OCI-LY1 (cell line): Measurements from ENCODE around the gene POLE.

Experiments
- H2AFZ ChIP-seq: fragments of 200-600 bp; sonication (generic), shearing (Covaris generic); 2 replicates; pipeline ENCODE4 v1.6.0; 2014; ENCODE audit warnings: antibody characterized with exemption, mild to moderate bottlenecking, low read length
- H3F3A ChIP-seq: fragments of 200-600 bp; sonication (generic), shearing (Covaris generic); 2 replicates; pipeline ENCODE4 v1.6.0; 2014; ENCODE audit warnings: mild to moderate bottlenecking, antibody characterized with exemption, low read length, moderate library complexity; ENCODE audit not compliant: insufficient read depth
- H3K27ac ChIP-seq: fragments of 200-600 bp; sonication (generic); 2 replicates; pipeline ENCODE4 v1.5.1; 2014; ENCODE audit warnings: low read length, mixed run types, mild to moderate bottlenecking, low read depth; ENCODE audit not compliant: poor library complexity, severe bottlenecking
- H3K27me3 ChIP-seq: fragments of 200-600 bp; sonication (generic); 2 replicates; pipeline ENCODE4 v1.6.0; 2014; ENCODE audit warnings: antibody characterized with exemption, mild to moderate bottlenecking, low read length, moderate library complexity; ENCODE audit not compliant: insufficient read depth
- H3K36me3 ChIP-seq: fragments of 200-600 bp; sonication (generic); 2 replicates; pipeline ENCODE4 v1.6.1; 2014; ENCODE audit warnings: mild to moderate bottlenecking, antibody characterized with exemption, low read length, moderate library complexity, mixed read lengths; ENCODE audit not compliant: insufficient read depth
- H3K4me1 ChIP-seq: fragments of 200-600 bp; sonication (generic); 2 replicates; pipeline ENCODE4 v1.5.1; 2014; ENCODE audit warnings: mild to moderate bottlenecking, low read length, moderate library complexity; ENCODE audit not compliant: insufficient read depth, severe bottlenecking
- H3K4me2 ChIP-seq: fragments of 200-600 bp; sonication (generic), shearing (Covaris generic); 2 replicates; pipeline ENCODE4 v1.6.1; 2014; ENCODE audit warnings: low read length
- H3K4me3 ChIP-seq: fragments of 200-600 bp; sonication (generic); 2 replicates; pipeline ENCODE4 v1.5.1; 2014; ENCODE audit warnings: low read length, low read depth, mild to moderate bottlenecking, mixed read lengths; ENCODE audit not compliant: poor library complexity, severe bottlenecking
- H3K79me2 ChIP-seq: fragments of 200-600 bp; shearing (Covaris generic); 2 replicates; pipeline ENCODE4 v1.6.1; 2016; ENCODE audit warnings: mixed run types, low read length, mixed read lengths; ENCODE audit not compliant: insufficient read depth
- H3K9ac ChIP-seq: fragments of 200-600 bp; sonication (generic), shearing (Covaris generic); 2 replicates; pipeline ENCODE4 v1.6.1; 2014; ENCODE audit warnings: mild to moderate bottlenecking, low read length, mixed read lengths
- H3K9me2 ChIP-seq: fragments of 200-600 bp; sonication (generic), shearing (Covaris generic); 2 replicates; pipeline ENCODE4 v1.6.1; 2014; ENCODE audit warnings: low read depth, mild to moderate bottlenecking, low read length, mixed read lengths
- H3K9me3 ChIP-seq: fragments of 200-600 bp; shearing (Covaris generic); 2 replicates; pipeline ENCODE4 v1.6.1; 2014; ENCODE audit warnings: low read length, mixed read lengths
- H4K20me1 ChIP-seq: fragments of 200-600 bp; sonication (generic), shearing (Covaris generic); 2 replicates; pipeline ENCODE4 v1.6.0; 2016; ENCODE audit warnings: mild to moderate bottlenecking, low read length; ENCODE audit not compliant: insufficient read depth
- CTCF ChIP-seq: fragments of 200-600 bp; sonication (generic), shearing (Covaris generic); IDR thresholded peaks from 2 replicates; pipeline ENCODE4 v1.5.1; 2017; ENCODE audit warnings: mild to moderate bottlenecking, antibody characterized with exemption, low read length, moderate library complexity, mixed read lengths
- EZH2 ChIP-seq: fragments of 200-600 bp; sonication (generic), shearing (Covaris generic); IDR thresholded peaks from 2 replicates; pipeline ENCODE4 v1.8.0; 2017; ENCODE audit warnings: borderline replicate concordance, mixed run types, mild to moderate bottlenecking, antibody characterized with exemption, low read length, moderate library complexity, mixed read lengths

POLE gene

GRCh38 chr12:132642846-132643835, 44.0 kb downstream of the POLE start:
- TF ChIP-seq CTCF (no peak), EZH2 (no peak)
- no peaks in the 10 kb centered on the region for H3K4me1 ChIP-seq
- no peaks in the 10 kb centered on the region for H3K79me2 ChIP-seq
- H3K9me2 ChIP-seq = no peaks in the 10 kb centered on the region
- H2AFZ ChIP-seq = no peak overlapping the region
- peaks cover 92% of the 10 kb centered on the region for H3K36me3 ChIP-seq
- H3K9ac ChIP-seq = no peak overlapping the region
- H3K4me2 ChIP-seq = no peak overlapping the region
- no peaks in the 10 kb centered on the region for H4K20me1 ChIP-seq
- H3K27me3 ChIP-seq = no peaks in the 10 kb centered on the region
- no peak overlapping the region for H3K4me3 ChIP-seq
- no peak overlapping the region for H3K27ac ChIP-seq
- H3F3A ChIP-seq = no peaks in the 10 kb centered on the region
- H3K9me3 ChIP-seq = no peaks in the 10 kb centered on the region

- H3F3A ChIP-seq = no peaks in the 10 kb centered on the region
- H3K9me3 ChIP-seq = no peaks in the 10 kb centered on the region
- H3K36me3 ChIP-seq = peaks cover 92% of the 10 kb centered on the region
- H3K9ac ChIP-seq = no peak overlapping the region
- no peak overlapping the region for H3K4me3 ChIP-seq
- H3K4me2 ChIP-seq = no peak overlapping the region
- TF ChIP-seq EZH2 (no peak), CTCF (no peak)
- H3K27me3 ChIP-seq = no peaks in the 10 kb centered on the region
- no peak overlapping the region for H2AFZ ChIP-seq
- H3K27ac ChIP-seq = no peak overlapping the region
- no peaks in the 10 kb centered on the region for H3K79me2 ChIP-seq
- H3K9me2 ChIP-seq = no peaks in the 10 kb centered on the region
- no peaks in the 10 kb centered on the region for H3K4me1 ChIP-seq
- no peaks in the 10 kb centered on the region for H4K20me1 ChIP-seq
These were observed 45.1 kb downstream of the POLE start for GRCh38 chr12:132641811-132642650.

- Histone ChIP-seq H3K4me2 (no peak overlapping the region), H3F3A (no peaks in the 10 kb centered on the region), H3K27me3 (no peaks in the 10 kb centered on the region), H3K9me3 (no peaks in the 10 kb centered on the region), H3K27ac (no peak overlapping the region), H3K36me3 (peaks cover 94% of the 10 kb centered on the region), H4K20me1 (no peaks in the 10 kb centered on the region), H3K4me1 (no peaks in the 10 kb centered on the region), H3K9ac (no peak overlapping the region), H3K79me2 (no peaks in the 10 kb centered on the region), H2AFZ (no peak overlapping the region), H3K9me2 (no peaks in the 10 kb centered on the region), H3K4me3 (no peak overlapping the region)
- TF ChIP-seq CTCF (no peak), EZH2 (no peak)
These were observed 46.2 kb downstream of the POLE start for GRCh38 chr12:132640936-132641335.
